HEK293 (cell line): ENCODE measurements around the gene SPINT2.
A peak's percentile ranks its signal among the peaks of the same experiment; 100 is the strongest.

ENCODE experiments used
- CTCF ChIA-PET: fragments of 350-600 bp; formaldehyde crosslinking; extraction: SDS; loops from one replicate; lab custom pipeline; 2021; ENCODE audit warnings: antibody characterized with exemption; lab: Yijun Ruan, JAX
- POLR2A ChIA-PET: fragments of 300-600 bp; formaldehyde crosslinking; extraction: SDS; loops from one replicate; lab custom pipeline; 2020; ENCODE audit warnings: antibody characterized with exemption, inconsistent platforms; lab: Yijun Ruan, JAX
- H3K27ac ChIP-seq: fragments of 200-500 bp; sonication (Bioruptor generic); 2 replicates; pipeline ENCODE4 v1.5.1; 2014; ENCODE audit warnings: low read depth, low read length, control low read depth, inconsistent platforms; ENCODE audit errors: extremely low read depth
- H3K36me3 ChIP-seq, 2 experiments: fragments of 200-500 bp in 1 of 2; sonication (Bioruptor generic) in 1 of 2; 1 replicate in 1 of 2; 2 replicates in 1 of 2; pipeline ENCODE4 v1.5.1; 2014 to 2017; ENCODE audit warnings: inconsistent platforms in 2 of 2, low read length in 2 of 2; ENCODE audit not compliant: control insufficient read depth in 2 of 2, insufficient read depth in 1 of 2
- H3K4me1 ChIP-seq: fragments of 200-500 bp; sonication (Bioruptor generic); 2 replicates; pipeline ENCODE4 v1.5.1; 2014; ENCODE audit warnings: mild to moderate bottlenecking, low read length, inconsistent platforms; ENCODE audit not compliant: control insufficient read depth, insufficient read depth
- H3K4me3 ChIP-seq: 2 replicates; pipeline ENCODE4 v1.5.1; 2011; ENCODE audit warnings: low read depth, mild to moderate bottlenecking, control low read depth, low read length, moderate library complexity
- H3K9me3 ChIP-seq: fragments of 200-500 bp; sonication (Bioruptor generic); 2 replicates; pipeline ENCODE4 v1.5.1; 2014; ENCODE audit warnings: low read depth, low read length, inconsistent platforms; ENCODE audit not compliant: control insufficient read depth, insufficient read depth
- BCL11B ChIP-seq: fragments of 450-650 bp; formaldehyde crosslinking; IDR thresholded peaks from 2 replicates; pipeline ENCODE4 v1.5.1; 2016; ENCODE audit warnings: low read depth, missing biosample characterization, missing genetic modification characterization
- CTCF ChIP-seq: fragments of 450-650 bp; formaldehyde crosslinking; IDR thresholded peaks from 2 replicates; pipeline ENCODE4 v1.5.1; 2016; ENCODE audit warnings: missing biosample characterization, missing genetic modification characterization
- EGR2 ChIP-seq: fragments of 450-650 bp; formaldehyde crosslinking; IDR thresholded peaks from 2 replicates; pipeline ENCODE4 v1.5.1; 2016; ENCODE audit warnings: low read depth, missing biosample characterization, missing genetic modification characterization
- KLF1 ChIP-seq: fragments of 450-650 bp; formaldehyde crosslinking; IDR thresholded peaks from 2 replicates; pipeline ENCODE4 v1.5.1; 2016; ENCODE audit warnings: missing biosample characterization, missing genetic modification characterization
- MZF1 ChIP-seq: fragments of 450-650 bp; formaldehyde crosslinking; IDR thresholded peaks from 2 replicates; pipeline ENCODE4 v1.5.1; 2017; ENCODE audit warnings: missing biosample characterization, missing genetic modification characterization, borderline replicate concordance
- PRDM10 ChIP-seq: fragments of 450-650 bp; formaldehyde crosslinking; IDR thresholded peaks from 2 replicates; pipeline ENCODE4 v1.5.1; 2016; ENCODE audit warnings: missing biosample characterization, missing genetic modification characterization
- TSHZ1 ChIP-seq: fragments of 450-650 bp; formaldehyde crosslinking; IDR thresholded peaks from 2 replicates; pipeline ENCODE4 v1.5.1; 2016; ENCODE audit warnings: missing biosample characterization, missing genetic modification characterization, borderline replicate concordance
- WT1 ChIP-seq: fragments of 450-650 bp; formaldehyde crosslinking; IDR thresholded peaks from 2 replicates; pipeline ENCODE4 v1.5.1; 2016; ENCODE audit warnings: missing biosample characterization, missing genetic modification characterization
- ZBTB17 ChIP-seq: fragments of 450-650 bp; formaldehyde crosslinking; IDR thresholded peaks from 2 replicates; pipeline ENCODE4 v1.5.1; 2016; ENCODE audit warnings: missing biosample characterization, missing genetic modification characterization
- ZNF132 ChIP-seq: fragments of 450-650 bp; formaldehyde crosslinking; IDR thresholded peaks from 2 replicates; pipeline ENCODE4 v1.5.1; 2017; ENCODE audit warnings: missing biosample characterization, missing genetic modification characterization, borderline replicate concordance
- ZNF18 ChIP-seq: fragments of 450-650 bp; formaldehyde crosslinking; IDR thresholded peaks from 2 replicates; pipeline ENCODE4 v1.5.1; 2016; ENCODE audit warnings: missing biosample characterization, missing genetic modification characterization
- ZNF221 ChIP-seq: fragments of 450-650 bp; formaldehyde crosslinking; IDR thresholded peaks from 2 replicates; pipeline ENCODE4 v1.5.1; 2017; ENCODE audit warnings: missing biosample characterization, missing genetic modification characterization, borderline replicate concordance
- ZNF324 ChIP-seq: fragments of 450-650 bp; formaldehyde crosslinking; IDR thresholded peaks from 2 replicates; pipeline ENCODE4 v1.5.1; 2016; ENCODE audit warnings: missing biosample characterization, missing genetic modification characterization
- ZNF341 ChIP-seq: fragments of 450-650 bp; formaldehyde crosslinking; IDR thresholded peaks from 2 replicates; pipeline ENCODE4; 2016; ENCODE audit warnings: low read depth, missing biosample characterization, missing genetic modification characterization
- ZNF366 ChIP-seq: fragments of 450-650 bp; formaldehyde crosslinking; conservative IDR thresholded peaks from 2 replicates; pipeline ENCODE4 v1.5.1; 2016; ENCODE audit warnings: missing biosample characterization, missing genetic modification characterization
- ZNF513 ChIP-seq: fragments of 450-650 bp; IDR thresholded peaks from 2 replicates; pipeline ENCODE4 v1.5.1; 2018; ENCODE audit warnings: missing biosample characterization, missing genetic modification characterization
- ZNF639 ChIP-seq: fragments of 450-650 bp; formaldehyde crosslinking; IDR thresholded peaks from 2 replicates; pipeline ENCODE4 v1.5.1; 2016; ENCODE audit warnings: missing biosample characterization, missing genetic modification characterization
- ZSCAN4 ChIP-seq: fragments of 450-650 bp; formaldehyde crosslinking; IDR thresholded peaks from 2 replicates; pipeline ENCODE4 v1.5.1; 2017; ENCODE audit warnings: missing biosample characterization, missing genetic modification characterization

SPINT2 gene

GRCh38 chr19:38265213-38265861 is 964 bp downstream of the SPINT2 start (continued):
- no peak for TF ChIP-seq ZNF513 (tag by site-specific recombination)
- peak; percentile 85; the same call in 1 of the 2 replicates for TF ChIP-seq BCL11B (tag by site-specific recombination)
- no peak for TF ChIP-seq ZBTB17
- peak; percentile 82 for TF ChIP-seq MZF1 (tag by site-specific recombination)
- TF ChIP-seq CTCF (tag by site-specific recombination): peak; percentile 21; the same call in 1 of the 2 replicates
- TF ChIP-seq KLF1: peak; percentile 51; the same call in 1 of the 2 replicates
- 0 out of 2 replicates have a peak, but pooled peaks have one; percentile 3 for TF ChIP-seq ZNF341 (tag by site-specific recombination)
- 0 out of 2 replicates have a peak, but pooled peaks have one; percentile 21 for TF ChIP-seq ZNF324 (tag by site-specific recombination)

GRCh38 chr19:38265921-38266429 is 1.6 kb downstream of the SPINT2 start:
- H3K36me3 ChIP-seq: no peaks in the 10 kb centered on the region; a peak in 1 of 3 replicates
- CTCF ChIA-PET: interaction anchor here (0.9 to 8.8 kb wide), 13 partner anchors 9 to 363 kb away, joined by 3 to 48 read pairs (median 5); partner anchors contain the start of gene CATSPERG
- H3K27ac ChIP-seq: peak overlapping the region; percentile 90
- peaks cover 58% of the 10 kb centered on the region for H3K4me1 ChIP-seq
- POLR2A ChIA-PET: interaction anchor here (0.6 to 4.7 kb wide), 14 partner anchors 10 to 359 kb away, joined by 3 to 26 read pairs (median 6); partner anchors contain the start of genes CATSPERG, FAM98C, GGN and PPP1R14A
- H3K4me3 ChIP-seq: no peak overlapping the region
- no peaks in the 10 kb centered on the region for H3K9me3 ChIP-seq
- TF ChIP-seq TSHZ1 (tag by site-specific recombination) (0 out of 2 replicates have a peak, but pooled peaks have one; percentile 21), PRDM10 (tag by site-specific recombination) (0 out of 2 replicates have a peak, but pooled peaks have one; percentile 17), ZNF221 (tag by site-specific recombination) (no peak), ZNF132 (tag by site-specific recombination) (no peak), EGR2 (tag by site-specific recombination) (peak; percentile 95), ZSCAN4 (tag by site-specific recombination) (no peak), ZNF18 (tag by site-specific recombination) (no peak), ZNF366 (tag by site-specific recombination) (peak; percentile 37; the same call in 1 of the 2 replicates), WT1 (peak; percentile 95), ZNF639 (tag by site-specific recombination) (no peak)
